ENCODE measurements around the gene SUN3. TPM values are rescaled to one million over a fixed set of nuclear protein-coding genes. Genes with fewer than 3 reads are reported as not detected.

SUN3 gene
- total and polyA plus RNA-seq, 2 of the 13 experiments (the other 11 are each of a cell fraction or from before 2014, with no cell fraction given) = not detected

DNA sequence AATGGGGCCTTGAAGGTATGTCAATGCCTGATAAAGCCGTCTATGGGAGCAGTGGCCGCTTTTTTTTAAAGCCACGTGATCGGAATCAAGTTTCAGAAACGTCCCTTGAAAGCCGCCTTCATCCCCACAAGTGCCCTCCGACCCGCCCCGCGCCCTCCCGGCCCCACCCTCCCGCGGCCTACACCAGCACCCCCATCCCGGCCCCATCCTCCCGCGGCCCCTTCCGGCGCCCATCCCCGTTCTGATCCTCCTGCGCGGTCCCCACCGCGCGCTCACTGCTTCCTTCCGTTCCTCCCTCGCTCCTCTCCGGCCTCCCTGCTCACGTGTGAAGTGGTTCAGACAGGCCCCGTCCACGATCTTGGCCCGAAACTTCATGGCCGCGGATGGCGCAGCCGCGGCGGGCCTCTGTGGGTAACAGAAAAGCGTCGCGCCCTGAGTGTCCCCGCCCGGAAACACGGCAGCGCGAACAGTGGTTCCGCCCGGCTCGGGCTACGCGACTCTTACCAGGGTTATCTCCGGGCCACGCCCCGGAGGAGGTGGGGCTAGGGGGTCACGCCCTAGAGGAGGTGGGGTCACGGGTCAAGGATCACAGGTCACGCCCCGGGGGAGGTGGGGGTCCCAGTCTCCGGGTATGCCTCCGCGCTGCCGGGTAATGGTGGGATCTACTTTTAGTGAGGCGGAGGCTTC is 49.6 kb downstream of the SUN3 start, which contains the start of gene HUS1 (continued):
- peak; percentile 76 for TF ChIP-seq PHF21A (CRISPR knock-in tag; IDR thresholded peaks at IDR 0.05)
- TF ChIP-seq ZBTB8A (CRISPR knock-in tag; IDR thresholded peaks at IDR 0.05; ENCODE audit: borderline replicate concordance, low read depth) = peak; percentile 79; the same call in 1 of the 2 replicates
- TF ChIP-seq ZNF138 (CRISPR knock-in tag; IDR thresholded peaks at IDR 0.05; ENCODE audit: low read depth) = no peak
- TF ChIP-seq NR2C2 (CRISPR knock-in tag; IDR thresholded peaks at IDR 0.05; ENCODE audit: borderline replicate concordance) = peak; percentile 99
- no peak for TF ChIP-seq TRIM22 (IDR thresholded peaks at IDR 0.05)
- no peak for TF ChIP-seq ZNF292 (CRISPR knock-in tag; IDR thresholded peaks at IDR 0.05; ENCODE audit: borderline replicate concordance, low read depth)
- TF ChIP-seq NKX3-1 (CRISPR knock-in tag; IDR thresholded peaks at IDR 0.05) = peak; percentile 90; the same call in 1 of the 2 replicates
- no peak for TF ChIP-seq KLF6 (CRISPR knock-in tag; IDR thresholded peaks at IDR 0.05)
- TF ChIP-seq RBM39 (IDR thresholded peaks at IDR 0.05; ENCODE audit: low read depth, low read length, poor library complexity, severe bottlenecking) = peak; percentile 96
- TF ChIP-seq REXO4 (CRISPR knock-in tag; IDR thresholded peaks at IDR 0.05; ENCODE audit: borderline replicate concordance) = no peak
- no peak for TF ChIP-seq CREB3 (CRISPR knock-in tag; IDR thresholded peaks at IDR 0.05)
- peak; percentile 72; the same call in 1 of the 2 replicates for TF ChIP-seq NCOR1 (IDR thresholded peaks at IDR 0.05; ENCODE audit: borderline replicate concordance, low read length)
- TF ChIP-seq CHD4 (IDR thresholded peaks at IDR 0.05; ENCODE audit: borderline replicate concordance, low read length) = 0 out of 2 replicates have a peak, but pooled peaks have one; percentile 72
- peak; percentile 91 for TF ChIP-seq RXRA (CRISPR knock-in tag; IDR thresholded peaks at IDR 0.05)
- TF ChIP-seq MXI1 (IDR thresholded peaks at IDR 0.05; ENCODE audit: borderline replicate concordance, low read depth, low read length) = peak; percentile 57; the same call in 2 of the 3 replicates
- peak; percentile 77; the same call in 1 of the 2 replicates for TF ChIP-seq SP5 (CRISPR knock-in tag; IDR thresholded peaks at IDR 0.05; ENCODE audit: borderline replicate concordance, low read depth)
- TF ChIP-seq, protein P1, sequence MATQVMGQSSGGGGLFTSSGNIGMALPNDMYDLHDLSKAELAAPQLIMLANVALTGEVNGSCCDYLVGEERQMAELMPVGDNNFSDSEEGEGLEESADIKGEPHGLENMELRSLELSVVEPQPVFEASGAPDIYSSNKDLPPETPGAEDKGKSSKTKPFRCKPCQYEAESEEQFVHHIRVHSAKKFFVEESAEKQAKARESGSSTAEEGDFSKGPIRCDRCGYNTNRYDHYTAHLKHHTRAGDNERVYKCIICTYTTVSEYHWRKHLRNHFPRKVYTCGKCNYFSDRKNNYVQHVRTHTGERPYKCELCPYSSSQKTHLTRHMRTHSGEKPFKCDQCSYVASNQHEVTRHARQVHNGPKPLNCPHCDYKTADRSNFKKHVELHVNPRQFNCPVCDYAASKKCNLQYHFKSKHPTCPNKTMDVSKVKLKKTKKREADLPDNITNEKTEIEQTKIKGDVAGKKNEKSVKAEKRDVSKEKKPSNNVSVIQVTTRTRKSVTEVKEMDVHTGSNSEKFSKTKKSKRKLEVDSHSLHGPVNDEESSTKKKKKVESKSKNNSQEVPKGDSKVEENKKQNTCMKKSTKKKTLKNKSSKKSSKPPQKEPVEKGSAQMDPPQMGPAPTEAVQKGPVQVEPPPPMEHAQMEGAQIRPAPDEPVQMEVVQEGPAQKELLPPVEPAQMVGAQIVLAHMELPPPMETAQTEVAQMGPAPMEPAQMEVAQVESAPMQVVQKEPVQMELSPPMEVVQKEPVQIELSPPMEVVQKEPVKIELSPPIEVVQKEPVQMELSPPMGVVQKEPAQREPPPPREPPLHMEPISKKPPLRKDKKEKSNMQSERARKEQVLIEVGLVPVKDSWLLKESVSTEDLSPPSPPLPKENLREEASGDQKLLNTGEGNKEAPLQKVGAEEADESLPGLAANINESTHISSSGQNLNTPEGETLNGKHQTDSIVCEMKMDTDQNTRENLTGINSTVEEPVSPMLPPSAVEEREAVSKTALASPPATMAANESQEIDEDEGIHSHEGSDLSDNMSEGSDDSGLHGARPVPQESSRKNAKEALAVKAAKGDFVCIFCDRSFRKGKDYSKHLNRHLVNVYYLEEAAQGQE (IDR thresholded peaks at IDR 0.05; ENCODE audit: borderline replicate concordance in 1 of 2, low read depth in 1 of 2, low read length in 2 of 2) = peak in 1 of 2 experiments; percentile 75; a peak in 1 of 4 replicates
- peak; percentile 39; the same call in 1 of the 2 replicates for TF ChIP-seq KDM6A (CRISPR knock-in tag; IDR thresholded peaks at IDR 0.05; ENCODE audit: low read depth)
- no peak for TF ChIP-seq KDM1A (CRISPR knock-in tag; IDR thresholded peaks at IDR 0.05)
- TF ChIP-seq ZNF546 (CRISPR knock-in tag; conservative IDR thresholded peaks at IDR 0.05) = no peak; the same call in 1 of the 2 replicates
- TF ChIP-seq, protein P2, sequence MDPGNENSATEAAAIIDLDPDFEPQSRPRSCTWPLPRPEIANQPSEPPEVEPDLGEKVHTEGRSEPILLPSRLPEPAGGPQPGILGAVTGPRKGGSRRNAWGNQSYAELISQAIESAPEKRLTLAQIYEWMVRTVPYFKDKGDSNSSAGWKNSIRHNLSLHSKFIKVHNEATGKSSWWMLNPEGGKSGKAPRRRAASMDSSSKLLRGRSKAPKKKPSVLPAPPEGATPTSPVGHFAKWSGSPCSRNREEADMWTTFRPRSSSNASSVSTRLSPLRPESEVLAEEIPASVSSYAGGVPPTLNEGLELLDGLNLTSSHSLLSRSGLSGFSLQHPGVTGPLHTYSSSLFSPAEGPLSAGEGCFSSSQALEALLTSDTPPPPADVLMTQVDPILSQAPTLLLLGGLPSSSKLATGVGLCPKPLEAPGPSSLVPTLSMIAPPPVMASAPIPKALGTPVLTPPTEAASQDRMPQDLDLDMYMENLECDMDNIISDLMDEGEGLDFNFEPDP (CRISPR knock-in tag; conservative IDR thresholded peaks at IDR 0.05) = no peak
- TF ChIP-seq RBFOX2 (IDR thresholded peaks at IDR 0.05; ENCODE audit: low read depth, low read length) = peak; percentile 96
- TF ChIP-seq CCAR2 (optimal IDR thresholded peaks at IDR 0.05; ENCODE audit: low read depth, low read length) = peak; percentile 94

All from HepG2 (cell line).